ENCODE results near the gene OPRL1.

OPRL1 gene

GRCh38 chr20:64039293-64040160, 40.4 kb upstream of the OPRL1 start:
- Histone ChIP-seq H3F3A (ENCODE audit: insufficient read depth) (peaks cover 9% of the 10 kb centered on the region), H3K4me2 (ENCODE audit: low read depth, low read length, poor library complexity, severe bottlenecking) (peak overlapping the region; percentile 88), H3K9me3 (ENCODE audit: insufficient read depth, low read length) (no peaks in the 10 kb centered on the region), H3K9me2 (replicated peaks; ENCODE audit: insufficient read depth, low read length) (no peaks in the 10 kb centered on the region), H2AFZ (ENCODE audit: low read depth, low read length, severe bottlenecking) (peak overlapping the region; percentile 98), H3K36me3 (ENCODE audit: low read length) (no peaks in the 10 kb centered on the region), H3K79me2 (ENCODE audit: insufficient read depth, low read length) (no peaks in the 10 kb centered on the region), H3K4me3 (ENCODE audit: insufficient read depth, low read length, poor library complexity, severe bottlenecking) (peak overlapping the region; percentile 54), H3K27ac (ENCODE audit: low read depth, low read length) (no peak overlapping the region), H3K9ac (ENCODE audit: low read length) (peak overlapping the region; percentile 63; the same call in 1 of the 2 replicates), H3K27me3 (ENCODE audit: low read length) (no peaks in the 10 kb centered on the region), H4K20me1 (ENCODE audit: low read depth, low read length) (no peaks in the 10 kb centered on the region)
- TF ChIP-seq EZH2phosphoT487 (conservative IDR thresholded peaks at IDR 0.05; ENCODE audit: low read length), result no peak
- TF ChIP-seq CTCF (IDR thresholded peaks at IDR 0.05; ENCODE audit: insufficient read depth, low read length, poor library complexity, severe bottlenecking), result no peak

- H3K36me3 ChIP-seq (ENCODE audit: low read length), result no peaks in the 10 kb centered on the region
- no peak overlapping the region for H3K27ac ChIP-seq (ENCODE audit: low read depth, low read length)
- no peaks in the 10 kb centered on the region for H3K27me3 ChIP-seq (ENCODE audit: low read length)
- H3K9me2 ChIP-seq (replicated peaks; ENCODE audit: insufficient read depth, low read length), result no peaks in the 10 kb centered on the region
- H2AFZ ChIP-seq (ENCODE audit: low read depth, low read length, severe bottlenecking), result no peak overlapping the region
- H3K79me2 ChIP-seq (ENCODE audit: insufficient read depth, low read length), result no peaks in the 10 kb centered on the region
- H3F3A ChIP-seq (ENCODE audit: insufficient read depth), result peaks cover 9% of the 10 kb centered on the region
- H3K9me3 ChIP-seq (ENCODE audit: insufficient read depth, low read length), result no peaks in the 10 kb centered on the region
- no peak overlapping the region for H3K9ac ChIP-seq (ENCODE audit: low read length)
- TF ChIP-seq EZH2phosphoT487 (conservative IDR thresholded peaks at IDR 0.05; ENCODE audit: low read length) (no peak), CTCF (IDR thresholded peaks at IDR 0.05; ENCODE audit: insufficient read depth, low read length, poor library complexity, severe bottlenecking) (no peak)
- no peak overlapping the region for H3K4me2 ChIP-seq (ENCODE audit: low read depth, low read length, poor library complexity, severe bottlenecking)
- no peak overlapping the region for H3K4me3 ChIP-seq (ENCODE audit: insufficient read depth, low read length, poor library complexity, severe bottlenecking)
- no peaks in the 10 kb centered on the region for H4K20me1 ChIP-seq (ENCODE audit: low read depth, low read length)
Measured at GRCh38 chr20:64040231-64041039, 39.4 kb upstream of the OPRL1 start.

- Histone ChIP-seq H4K20me1 (ENCODE audit: low read depth, low read length) (no peaks in the 10 kb centered on the region), H3K9me3 (ENCODE audit: insufficient read depth, low read length) (no peaks in the 10 kb centered on the region), H3K4me3 (ENCODE audit: insufficient read depth, low read length, poor library complexity, severe bottlenecking) (no peak overlapping the region), H3K36me3 (ENCODE audit: low read length) (no peaks in the 10 kb centered on the region), H2AFZ (ENCODE audit: low read depth, low read length, severe bottlenecking) (no peak overlapping the region), H3F3A (ENCODE audit: insufficient read depth) (peaks cover 9% of the 10 kb centered on the region), H3K4me2 (ENCODE audit: low read depth, low read length, poor library complexity, severe bottlenecking) (no peak overlapping the region), H3K9me2 (replicated peaks; ENCODE audit: insufficient read depth, low read length) (no peaks in the 10 kb centered on the region), H3K27ac (ENCODE audit: low read depth, low read length) (no peak overlapping the region), H3K9ac (ENCODE audit: low read length) (no peak overlapping the region), H3K27me3 (ENCODE audit: low read length) (no peaks in the 10 kb centered on the region), H3K79me2 (ENCODE audit: insufficient read depth, low read length) (no peaks in the 10 kb centered on the region)
- TF ChIP-seq EZH2phosphoT487 (conservative IDR thresholded peaks at IDR 0.05; ENCODE audit: low read length), result no peak
- no peak for TF ChIP-seq CTCF (IDR thresholded peaks at IDR 0.05; ENCODE audit: insufficient read depth, low read length, poor library complexity, severe bottlenecking)
Measured at GRCh38 chr20:64041040-64041780, 38.7 kb upstream of the OPRL1 start.
